Progenitor cell of endocrine pancreas (in vitro differentiated cells): Measurements from ENCODE around the gene CYB5R4. TPM values are rescaled to one million over a fixed set of nuclear protein-coding genes. Genes with fewer than 3 reads are reported as not detected.
"Not testable (repeated sequence)": the region's sequence is repeated elsewhere in the genome, so short reads cannot be mapped to it uniquely, and the experiment has no call there.

ENCODE experiments used
- DNase-seq: peaks from one replicate; pipeline ENCODE4 v3.0.0; 2021; ENCODE audit warnings: low spot score; ENCODE audit not compliant: unreplicated experiment
- H3K27ac Mint-ChIP-seq: 2 replicates; pipeline ENCODE4 v1.8.0; 2021; ENCODE audit warnings: mild to moderate bottlenecking, moderate library complexity, mixed read lengths
- H3K27me3 Mint-ChIP-seq: 2 replicates; pipeline ENCODE4 v1.8.0; 2021; ENCODE audit warnings: mixed read lengths
- H3K36me3 Mint-ChIP-seq: 2 replicates; pipeline ENCODE4 v1.8.0; 2022; ENCODE audit warnings: mixed read lengths; ENCODE audit not compliant: insufficient read depth
- H3K4me1 Mint-ChIP-seq: 2 replicates; pipeline ENCODE4 v1.8.0; 2021; ENCODE audit warnings: low read depth, mixed read lengths
- H3K4me3 Mint-ChIP-seq: 2 replicates; pipeline ENCODE4 v1.8.0; 2021; ENCODE audit warnings: low read depth, mild to moderate bottlenecking, moderate library complexity, mixed read lengths
- H3K9me3 Mint-ChIP-seq: 2 replicates; pipeline ENCODE4 v1.8.0; 2021; ENCODE audit warnings: low read depth, mixed read lengths
- CTCF ChIP-seq: fragments of 200-600 bp; sonication (generic); IDR thresholded peaks from one replicate; pipeline ENCODE4 v1.5.0; 2021; ENCODE audit warnings: antibody characterized with exemption, mild to moderate bottlenecking; ENCODE audit not compliant: unreplicated experiment
- total RNA-seq: library from RNA; stranded (reverse); gene quantifications from 2 replicates; pipeline ENCODE4 v1.2.1, GENCODE V29; 2021

Gene CYB5R4
- total RNA-seq, 1 donor from 2014 or later: 17.8 TPM

DNA sequence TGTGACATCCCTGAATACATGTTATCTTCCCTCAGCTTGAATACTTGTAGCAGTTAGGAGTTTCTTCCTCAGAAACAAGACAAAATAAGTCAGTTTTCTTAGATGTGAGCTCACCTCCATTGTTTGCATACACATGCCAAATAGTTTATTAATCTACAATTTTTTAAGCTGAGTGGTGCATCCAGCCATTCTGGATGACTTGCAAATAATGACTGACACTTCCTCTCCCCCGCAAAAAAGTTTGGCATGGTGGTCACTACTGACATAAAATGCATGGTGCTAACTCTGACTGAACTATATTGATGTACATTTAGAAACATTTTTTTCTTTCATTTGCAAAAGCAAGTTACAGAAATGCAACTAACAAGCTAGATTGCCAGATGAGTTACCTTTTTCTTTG is 55.5 kb downstream of the CYB5R4 start:
- Mint-ChIP-seq H3K27me3 (no peaks in the 10 kb centered on the region), H3K9me3 (no peaks in the 10 kb centered on the region), H3K36me3 (no peaks in the 10 kb centered on the region), H3K4me1 (no peaks in the 10 kb centered on the region), H3K27ac (no peak overlapping the region), H3K4me3 (no peak overlapping the region)
- TF ChIP-seq CTCF: no peak
- no peak for DNase-seq

DNA sequence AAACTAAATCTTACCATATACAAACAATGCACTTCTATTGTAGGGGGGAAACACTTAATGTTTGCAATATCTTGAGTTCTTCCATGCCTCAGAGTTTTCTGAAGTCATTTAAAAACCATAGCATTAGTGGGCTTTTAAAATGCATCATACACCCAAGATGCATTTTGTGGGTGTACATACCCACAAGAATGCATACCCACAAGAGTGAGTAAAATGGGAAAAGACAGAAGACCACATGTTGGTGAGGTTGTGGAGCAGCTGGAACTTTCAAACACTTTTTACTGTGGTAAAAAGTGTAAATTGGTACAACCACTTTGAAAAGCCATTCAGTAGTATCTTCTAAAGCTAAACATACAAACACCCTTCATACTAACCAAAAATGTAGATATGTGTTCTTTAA is 57.5 kb downstream of the CYB5R4 start:
- H3K27ac Mint-ChIP-seq: no peak overlapping the region

GRCh38 chr6:83920017-83920416 is 60.5 kb downstream of the CYB5R4 start:
- Mint-ChIP-seq H3K36me3 (peaks cover 10% of the 10 kb centered on the region), H3K9me3 (peaks cover 3% of the 10 kb centered on the region), H3K4me3 (no peak overlapping the region), H3K27ac (no peak overlapping the region), H3K4me1 (no peaks in the 10 kb centered on the region), H3K27me3 (no peaks in the 10 kb centered on the region)
- TF ChIP-seq CTCF: no peak
- no peak for DNase-seq

More for the DNA sequence above, 57.5 kb downstream of the CYB5R4 start:
- Mint-ChIP-seq H3K27me3 (no peaks in the 10 kb centered on the region), H3K9me3 (no peaks in the 10 kb centered on the region), H3K4me3 (no peak overlapping the region), H3K4me1 (no peaks in the 10 kb centered on the region), H3K36me3 (peaks cover 2% of the 10 kb centered on the region)
- DNase-seq: no peak
- TF ChIP-seq CTCF: no peak

DNA sequence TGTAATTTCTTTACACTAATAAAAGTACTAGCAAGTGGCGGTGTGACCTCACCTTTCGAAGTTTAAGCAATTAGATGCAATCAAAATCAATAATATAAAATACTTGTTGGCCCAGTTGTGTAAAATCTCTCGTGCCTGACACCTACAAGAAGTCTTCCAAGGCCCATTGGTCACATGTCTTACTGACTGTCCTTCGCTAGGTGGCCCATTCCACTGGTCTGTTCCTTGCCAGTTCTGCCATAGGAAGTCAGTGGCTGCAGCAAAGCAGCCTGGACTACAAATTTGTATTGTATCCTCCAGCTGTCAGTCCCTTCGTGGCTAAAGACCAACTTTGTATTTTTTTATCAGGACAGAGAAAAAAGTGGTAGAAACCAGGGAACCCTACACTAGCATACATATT is 61.8 kb downstream of the CYB5R4 start:
- no peak for DNase-seq
- peaks cover 3% of the 10 kb centered on the region for H3K9me3 Mint-ChIP-seq
- H3K4me1 Mint-ChIP-seq: no peaks in the 10 kb centered on the region
- no peaks in the 10 kb centered on the region for H3K27me3 Mint-ChIP-seq
- peaks cover 16% of the 10 kb centered on the region for H3K36me3 Mint-ChIP-seq
- no peak overlapping the region for H3K27ac Mint-ChIP-seq
- H3K4me3 Mint-ChIP-seq: no peak overlapping the region
- TF ChIP-seq CTCF: no peak

GRCh38 chr6:83927470-83927869 is 68.0 kb downstream of the CYB5R4 start:
- Mint-ChIP-seq H3K27ac (no peak overlapping the region), H3K4me1 (no peaks in the 10 kb centered on the region), H3K9me3 (peaks cover 3% of the 10 kb centered on the region), H3K36me3 (peaks cover 20% of the 10 kb centered on the region), H3K27me3 (no peaks in the 10 kb centered on the region), H3K4me3 (no peak overlapping the region)
- no peak for TF ChIP-seq CTCF
- no peak for DNase-seq

GRCh38 chr6:83928286-83928685 is 68.8 kb downstream of the CYB5R4 start:
- no peaks in the 10 kb centered on the region for H3K27me3 Mint-ChIP-seq
- H3K4me1 Mint-ChIP-seq: no peaks in the 10 kb centered on the region
- H3K4me3 Mint-ChIP-seq: no peak overlapping the region
- DNase-seq: no peak
- peaks cover under 1% of the 10 kb centered on the region for H3K9me3 Mint-ChIP-seq
- TF ChIP-seq CTCF: no peak
- H3K36me3 Mint-ChIP-seq: peaks cover 18% of the 10 kb centered on the region
- H3K27ac Mint-ChIP-seq: no peak overlapping the region

GRCh38 chr6:83946201-83946833 is 86.8 kb downstream of the CYB5R4 start:
- DNase-seq, H3K27ac Mint-ChIP-seq, H3K4me3 Mint-ChIP-seq, H3K4me1 Mint-ChIP-seq, H3K27me3 Mint-ChIP-seq: not testable (repeated sequence)
- Mint-ChIP-seq H3K9me3 (peaks cover 40% of the 10 kb centered on the region), H3K36me3 (peaks cover 37% of the 10 kb centered on the region)

DNA sequence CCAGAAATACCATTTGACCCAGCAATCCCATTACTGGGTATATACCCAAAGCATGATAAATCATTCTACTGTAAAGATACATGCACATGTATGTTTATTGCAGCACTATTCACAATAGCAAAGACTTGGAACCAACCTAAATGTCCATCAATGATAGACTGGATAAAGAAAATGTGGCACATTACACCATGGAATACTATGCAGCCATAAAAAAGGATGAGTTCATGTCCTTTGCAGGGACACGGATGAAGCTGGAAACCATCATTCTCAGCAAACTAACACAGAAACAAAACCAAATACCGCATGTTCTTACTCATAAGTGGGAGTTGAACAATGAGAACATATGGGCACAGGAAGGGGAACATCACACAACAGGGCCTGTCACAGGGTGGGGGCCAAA is 88.5 kb downstream of the CYB5R4 start:
- H3K36me3 Mint-ChIP-seq: peaks cover 31% of the 10 kb centered on the region
- H3K27me3 Mint-ChIP-seq, DNase-seq, H3K27ac Mint-ChIP-seq, H3K4me1 Mint-ChIP-seq, H3K4me3 Mint-ChIP-seq: not testable (repeated sequence)
- peaks cover 40% of the 10 kb centered on the region for H3K9me3 Mint-ChIP-seq
